Stimulated activated CD8-positive, alpha-beta memory T cell treated with anti-CD3 and anti-CD28 coated beads, Interleukin-4, amount 100 ng/mL, for 24 hours (primary cell): ENCODE results near the gene TNFRSF1A.

Source experiments
- DNase-seq: peaks from one replicate; pipeline ENCODE4 v3.0.0-alpha.2; 2020; ENCODE audit warnings: low read depth

TNFRSF1A gene

DNA sequence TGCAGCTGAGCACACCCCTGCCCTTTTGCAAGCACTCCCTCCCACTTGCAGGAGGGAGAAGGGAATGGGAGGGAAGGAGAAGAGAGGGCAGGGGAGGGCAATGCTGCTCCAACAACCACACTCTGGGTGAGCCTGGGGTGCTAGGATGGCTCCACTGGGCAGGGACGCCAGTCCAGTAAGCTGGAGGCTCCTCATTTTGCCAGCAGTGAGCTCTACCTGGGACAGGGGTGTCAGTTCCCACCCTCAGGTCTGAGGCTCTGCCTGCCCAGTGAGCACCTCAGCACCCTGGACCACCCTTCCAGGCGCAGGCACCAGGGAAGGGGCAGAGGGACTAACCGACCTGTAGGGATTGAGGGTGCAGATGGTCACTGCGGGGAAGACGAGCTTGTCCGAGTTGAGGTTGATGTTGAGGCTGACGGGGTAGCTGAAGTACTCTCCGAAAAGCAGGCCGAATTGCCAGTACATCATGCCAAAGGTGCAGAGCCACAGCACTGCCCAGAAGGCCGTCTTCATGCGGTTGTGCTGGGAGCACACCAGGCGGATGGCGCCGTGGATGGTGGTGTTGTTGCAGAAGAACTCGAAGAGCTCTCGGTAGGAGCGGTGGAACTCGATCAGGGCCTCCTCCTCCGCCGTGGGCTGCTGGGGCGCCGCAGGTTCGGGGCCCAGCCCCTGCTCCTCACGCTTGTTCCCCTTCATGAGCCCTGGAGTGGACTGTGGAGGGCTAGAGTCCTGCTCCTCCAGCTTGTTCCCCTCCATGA is 32.3 kb upstream of the TNFRSF1A start:
- DNase-seq, result no peak

DNA sequence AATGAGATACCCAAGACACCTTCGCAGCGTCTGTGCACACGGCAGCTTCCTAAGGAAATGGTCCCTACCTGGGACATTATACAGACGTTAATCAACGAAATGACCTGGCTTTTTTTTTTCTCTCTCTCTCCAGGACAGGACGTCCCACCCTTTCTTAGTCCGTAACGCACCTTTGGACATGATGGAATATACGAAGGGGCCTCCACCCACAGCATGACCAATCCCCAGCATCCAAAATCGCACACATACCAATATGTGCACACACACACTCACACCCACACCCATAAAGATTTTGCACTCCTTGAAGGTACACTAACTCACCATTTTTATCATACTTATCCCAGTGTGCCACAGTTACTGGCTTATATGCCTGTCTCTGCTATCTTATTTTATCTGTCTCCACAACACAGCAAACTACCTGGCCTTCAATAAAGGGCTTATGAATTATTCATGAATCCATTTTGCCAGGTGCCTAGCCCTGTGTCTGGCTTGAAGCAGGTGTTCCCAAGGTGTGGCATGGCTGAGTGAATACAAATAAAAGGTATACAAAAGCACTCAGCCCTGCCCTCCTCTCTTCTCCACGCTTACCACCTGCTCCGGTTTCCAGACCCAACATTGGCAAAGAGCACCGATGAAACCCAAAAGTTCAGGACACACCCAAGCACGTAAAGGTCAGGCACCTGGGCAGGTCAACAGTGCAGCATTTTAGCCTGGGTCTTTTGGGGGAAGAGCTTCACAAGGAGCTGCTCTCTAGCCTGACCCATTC is 31.3 kb upstream of the TNFRSF1A start:
- DNase-seq, result no peak

DNA sequence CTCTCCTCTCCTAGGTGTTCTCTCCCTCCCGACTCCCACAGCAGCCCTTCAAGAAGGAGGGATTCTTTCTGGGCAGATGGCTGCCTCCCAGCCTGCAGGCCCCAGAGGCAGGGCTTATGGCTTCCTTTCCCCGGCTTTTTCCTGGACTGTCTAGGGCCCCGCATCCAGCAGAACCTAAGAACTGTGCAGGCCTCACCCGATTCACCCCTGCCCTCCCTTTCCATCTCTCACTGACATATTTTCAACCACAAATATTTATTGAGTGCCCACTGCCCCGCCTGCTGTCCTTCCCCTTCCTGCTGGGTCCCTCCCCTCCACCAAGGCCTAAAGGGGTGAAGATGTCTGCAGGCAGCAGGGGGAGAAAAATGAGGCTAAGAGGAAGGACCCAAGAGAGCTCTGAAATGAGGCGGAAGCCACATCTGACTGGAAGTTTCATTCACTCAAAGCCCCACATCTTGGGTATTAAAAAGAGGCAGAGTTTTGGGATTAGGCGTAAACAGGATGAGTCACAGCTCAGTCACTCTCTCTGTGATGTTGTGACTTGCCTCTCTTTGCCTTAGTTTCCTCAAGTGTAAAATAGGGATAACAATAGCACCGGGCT is 30.6 kb upstream of the TNFRSF1A start:
- no peak for DNase-seq

DNA sequence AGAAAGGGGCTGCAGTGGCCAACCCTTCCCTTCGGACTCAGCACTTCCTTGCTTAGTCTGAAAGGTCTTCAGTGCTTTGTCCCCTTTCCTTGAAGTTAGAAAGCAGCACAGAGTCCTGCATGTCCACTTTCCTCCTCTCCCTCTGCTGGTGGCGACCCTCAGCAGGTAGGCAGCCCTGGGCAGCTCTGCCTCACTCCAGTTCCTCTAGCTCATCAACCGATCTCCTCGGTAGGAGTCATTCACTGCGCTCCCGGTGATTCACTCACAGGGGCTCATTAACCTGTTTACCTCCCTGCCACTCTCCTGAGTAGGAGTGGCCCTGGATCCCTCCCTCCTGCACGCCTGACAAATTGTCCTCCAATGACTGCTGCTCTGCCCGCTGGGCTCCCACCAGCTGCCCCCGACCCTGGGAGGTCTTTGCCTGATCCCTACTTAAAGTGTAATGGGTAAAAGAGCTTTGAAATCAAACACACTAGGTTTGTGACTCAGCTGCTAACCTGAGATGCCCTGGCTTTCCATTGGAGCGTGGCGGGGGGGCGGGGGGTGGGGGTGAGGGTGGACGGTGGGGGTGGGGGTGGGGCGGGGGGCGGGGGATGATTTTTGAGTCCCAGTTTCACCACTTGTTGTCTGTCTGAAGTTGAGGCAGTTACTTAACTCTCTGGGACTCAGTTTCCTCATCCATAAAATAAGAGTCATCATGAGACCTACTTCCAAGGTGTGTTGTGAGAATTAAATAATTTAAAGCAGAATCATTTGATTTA is 29.3 kb upstream of the TNFRSF1A start:
- no peak for DNase-seq

DNA sequence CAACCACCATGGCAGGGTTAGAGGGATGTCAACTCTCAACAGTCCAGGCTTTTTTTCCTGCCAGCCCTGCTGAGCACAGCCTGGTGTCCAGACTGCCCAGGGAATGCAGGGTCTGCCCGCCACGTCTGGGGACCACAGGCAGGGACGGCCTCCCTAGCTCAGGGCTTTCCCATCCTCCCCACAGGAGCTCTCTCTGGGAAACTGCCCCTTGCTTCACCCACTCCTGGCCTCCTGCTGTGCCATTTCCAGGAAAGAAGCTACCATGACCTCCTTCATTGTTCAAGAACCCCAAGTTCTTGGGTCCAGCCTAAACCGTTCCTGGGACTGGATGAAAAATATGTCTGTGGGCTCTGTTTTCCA is 28.7 kb upstream of the TNFRSF1A start:
- no peak for DNase-seq

DNA sequence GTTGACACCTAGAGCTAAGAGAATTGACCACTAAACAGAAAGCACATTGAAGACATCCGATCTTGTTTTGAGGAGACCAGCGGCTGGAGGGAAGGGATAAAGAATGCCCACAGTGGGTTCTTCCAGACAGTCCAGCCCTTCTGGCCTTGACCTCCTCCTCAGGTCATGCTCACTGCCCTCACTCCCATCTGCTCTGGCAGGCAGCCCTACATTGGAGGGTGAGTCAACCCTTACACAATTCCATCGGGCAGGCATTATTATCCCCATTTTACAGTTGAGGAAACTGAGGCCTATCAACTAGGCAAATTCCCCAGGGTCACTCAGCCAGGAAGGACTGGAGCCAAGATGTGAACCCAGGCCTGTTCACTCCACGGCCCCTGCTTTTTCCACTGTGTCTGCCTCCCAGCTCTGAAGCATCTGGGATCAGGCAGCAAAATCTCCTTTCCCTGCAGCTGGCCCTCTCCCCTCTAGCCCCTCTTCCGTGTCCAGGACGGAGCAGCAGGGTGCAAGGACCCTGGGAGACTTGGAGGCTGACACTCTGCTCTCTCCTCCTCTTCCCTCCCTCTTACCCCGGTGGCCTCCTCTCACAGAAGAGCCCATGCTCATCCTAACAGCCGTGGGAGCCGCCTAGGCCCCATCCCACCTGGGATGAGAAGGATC is 28.2 kb upstream of the TNFRSF1A start:
- no peak for DNase-seq

DNA sequence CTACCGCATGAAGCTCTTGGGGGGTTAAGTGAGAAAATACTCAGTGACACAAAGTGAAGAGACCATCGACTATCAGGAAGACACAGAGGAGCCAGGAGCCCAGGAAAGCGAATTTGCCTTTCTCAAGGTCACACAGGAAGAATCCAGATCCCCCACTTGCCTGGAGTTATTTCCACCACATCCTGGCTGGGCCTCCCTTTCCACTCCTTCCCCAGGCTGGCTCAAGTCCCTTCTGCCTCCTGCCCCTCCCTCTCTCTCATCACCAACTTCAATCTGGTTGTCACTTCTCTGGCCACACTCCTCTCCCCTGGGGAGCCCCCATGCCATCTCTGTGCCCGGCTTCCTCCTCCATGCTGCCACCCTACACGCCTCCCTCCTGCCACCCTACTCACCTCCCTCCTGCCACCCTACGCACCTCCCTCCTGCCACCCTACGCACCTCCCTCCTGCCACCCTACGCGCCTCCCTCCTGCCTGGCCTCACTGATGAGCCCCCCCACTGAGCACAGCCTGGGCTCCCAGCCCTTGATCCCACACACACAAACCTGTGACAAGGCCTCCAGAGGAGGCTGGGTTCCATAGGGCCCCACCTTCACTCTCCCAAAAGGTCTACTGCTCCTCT is 27.1 kb upstream of the TNFRSF1A start:
- no peak for DNase-seq

DNA sequence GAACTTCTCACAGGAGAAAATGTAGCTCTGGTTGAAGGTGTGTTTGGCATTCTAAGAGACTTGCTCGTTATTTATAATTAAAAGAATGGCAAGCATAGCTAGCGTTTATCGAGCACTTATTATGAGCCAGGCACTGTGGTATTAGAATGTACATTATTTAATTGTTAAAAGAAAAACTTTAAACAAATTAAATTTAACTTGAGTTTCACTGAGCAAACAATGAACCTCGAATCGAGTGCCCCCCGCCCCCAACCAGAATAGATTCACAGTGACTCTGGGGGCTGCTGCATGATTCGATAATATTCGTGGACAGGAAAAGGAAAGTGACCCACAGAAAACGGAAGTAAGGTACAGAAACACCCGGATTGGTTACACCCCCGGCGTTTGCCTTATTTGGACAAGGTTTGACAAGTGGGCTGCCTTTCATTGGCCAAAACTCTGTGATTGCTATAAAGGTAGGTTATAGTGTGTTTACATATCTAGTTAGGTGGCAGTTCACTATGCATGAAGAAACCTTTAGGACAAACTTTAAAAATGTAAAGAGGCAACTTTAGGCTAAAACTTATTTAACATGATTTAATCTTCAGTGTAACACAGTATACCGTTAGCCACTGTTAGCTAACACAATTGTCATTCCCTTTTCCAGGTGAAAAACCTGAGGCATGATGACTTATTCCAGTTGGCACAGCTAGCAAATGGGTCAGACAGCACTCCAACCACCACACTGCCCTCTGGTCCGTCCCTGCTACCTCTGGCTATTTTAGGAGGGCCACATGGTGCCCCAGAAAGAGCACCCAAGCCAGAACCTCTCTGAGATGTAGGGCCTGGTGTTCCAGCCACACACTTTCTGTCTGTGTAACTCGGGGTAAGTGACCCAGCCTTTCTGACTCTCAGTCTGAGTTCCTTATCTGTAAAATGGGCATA is 26.4 kb upstream of the TNFRSF1A start:
- DNase-seq, result no peak

DNA sequence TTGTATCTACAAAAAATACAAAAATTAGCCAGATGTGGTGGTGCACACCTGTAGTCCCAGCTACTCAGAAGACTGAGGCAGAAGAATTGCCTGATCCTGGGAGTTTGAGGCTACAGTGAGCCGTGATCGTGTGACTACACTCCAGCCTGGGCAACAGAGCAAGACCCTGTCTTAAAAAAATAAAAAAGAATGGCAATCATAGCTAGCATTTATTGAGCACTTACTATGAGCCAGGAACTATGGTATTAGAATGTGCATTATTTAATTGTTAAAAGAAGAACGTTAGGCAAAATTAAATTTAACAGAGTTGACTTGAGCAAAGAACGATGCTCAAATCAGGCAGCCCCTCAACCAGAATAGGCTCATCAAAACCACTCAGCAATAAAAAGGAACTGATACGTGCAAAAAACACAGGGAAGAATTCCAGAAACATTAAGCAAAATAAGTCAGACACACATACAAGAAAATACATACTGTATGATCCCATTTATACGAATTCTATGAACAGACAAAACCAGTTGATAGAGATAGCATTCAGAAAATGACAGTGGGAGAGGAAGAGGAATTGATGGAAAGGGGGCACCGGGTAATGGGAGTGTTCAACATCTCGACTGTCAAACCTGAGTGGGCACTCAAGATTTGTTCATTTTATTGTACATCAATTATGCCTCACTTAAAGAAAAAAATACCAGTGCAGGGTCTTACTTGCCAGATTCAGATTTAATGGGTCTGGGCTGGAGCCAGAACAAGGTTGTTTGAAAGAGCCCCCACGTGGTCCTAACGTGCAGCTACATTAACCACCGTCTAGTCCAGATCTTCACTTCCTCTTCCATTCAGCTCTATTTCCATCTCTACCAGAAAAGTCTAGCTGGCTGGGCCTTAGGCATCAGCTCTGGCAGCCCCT is 25.4 kb upstream of the TNFRSF1A start:
- DNase-seq, result no peak

GRCh38 chr12:6364044-6364374 is 22.1 kb upstream of the TNFRSF1A start:
- DNase-seq, result no peak

GRCh38 chr12:6363330-6364043 is 21.6 kb upstream of the TNFRSF1A start:
- DNase-seq, result peak; percentile 60

DNA sequence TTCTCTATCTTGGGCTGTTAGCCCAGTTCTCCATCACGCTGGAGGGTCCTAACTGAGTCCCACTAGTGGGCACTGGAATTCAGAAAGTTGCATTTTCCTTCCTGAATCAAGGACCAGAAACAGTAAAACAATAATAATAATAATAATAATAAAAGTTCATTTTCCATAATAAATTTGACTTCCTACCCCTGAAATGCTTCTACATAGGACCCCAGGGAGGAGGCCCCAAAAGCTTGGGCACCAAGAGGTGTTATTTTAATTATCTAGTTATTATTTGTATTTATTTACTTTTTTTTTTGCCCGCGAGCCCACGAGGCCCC is 21.1 kb upstream of the TNFRSF1A start:
- DNase-seq, result no peak

GRCh38 chr12:6362403-6362802 is 20.5 kb upstream of the TNFRSF1A start:
- DNase-seq, result no peak

GRCh38 chr12:6361834-6362233 is 20.0 kb upstream of the TNFRSF1A start:
- no peak for DNase-seq

GRCh38 chr12:6360578-6361490 is 19.0 kb upstream of the TNFRSF1A start:
- no peak for DNase-seq

DNA sequence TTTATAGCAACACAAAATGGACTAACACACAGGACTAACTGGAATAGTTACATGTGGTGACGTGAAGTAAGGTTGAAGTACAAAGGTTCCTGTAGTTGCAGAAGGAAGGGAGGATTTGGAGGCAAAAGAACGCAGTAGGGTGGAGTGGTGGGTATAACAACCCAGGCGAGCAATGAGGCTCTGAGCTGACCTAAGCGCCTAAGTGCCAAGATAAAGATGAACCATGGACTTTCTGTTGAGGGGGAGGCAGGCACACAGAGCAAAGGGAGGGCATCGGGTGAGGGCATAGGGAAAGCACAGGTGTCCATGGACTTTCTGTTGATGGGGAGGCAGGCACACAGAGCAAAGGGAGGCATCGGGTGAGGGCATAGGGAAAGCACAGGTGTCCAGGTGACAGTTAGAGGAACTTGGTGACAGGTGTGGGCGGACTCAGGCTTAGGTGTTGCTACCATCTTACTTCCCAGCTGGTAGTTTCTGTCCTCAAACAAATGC is 18.2 kb upstream of the TNFRSF1A start:
- no peak for DNase-seq

- no peak for DNase-seq
Measured at GRCh38 chr12:6358881-6359280, 17.0 kb upstream of the TNFRSF1A start.

- no peak for DNase-seq
Measured at GRCh38 chr12:6356374-6356820, 14.5 kb upstream of the TNFRSF1A start.
